Epithelial cell of esophagus (primary cell): Measurements from ENCODE around the gene ARHGEF7.

Experiments
- DNase-seq: peaks from one replicate; pipeline ENCODE4 v3.0.0; 2010; ENCODE audit warnings: low read depth
- H3K4me3 ChIP-seq: 2 replicates; pipeline ENCODE4 v1.5.1; 2011; ENCODE audit warnings: mild to moderate bottlenecking, low read length, control low read depth
- TF ChIP-seq, protein P1 (sequence below): IDR thresholded peaks from 2 replicates; pipeline ENCODE4 v1.5.1; 2011; ENCODE audit warnings: low read depth, mild to moderate bottlenecking, low read length, control low read depth, inconsistent platforms; ENCODE audit not compliant: insufficient read depth; ENCODE audit errors: missing control alignments

The ARHGEF7 gene

DNA sequence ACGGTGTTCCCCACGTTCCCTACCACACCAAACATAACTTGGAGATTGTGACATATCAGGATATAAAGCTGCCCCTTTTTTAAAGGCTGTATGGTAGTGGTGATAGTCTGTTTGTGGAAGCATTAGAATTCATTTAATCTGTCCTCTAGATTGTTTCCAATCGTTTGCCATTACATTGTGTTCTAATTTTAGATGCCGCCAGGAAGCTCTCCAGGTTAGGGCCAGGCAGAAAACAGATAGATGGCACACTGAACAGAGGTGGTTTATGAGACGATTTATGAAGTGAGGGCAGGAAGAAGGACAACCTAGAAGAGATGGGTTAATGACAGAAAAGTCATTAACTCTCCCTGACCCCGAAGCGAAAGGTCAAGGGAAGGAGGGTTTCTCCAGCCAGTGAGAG is 30.0 kb downstream of the ARHGEF7 start:
- TF ChIP-seq, protein P1, sequence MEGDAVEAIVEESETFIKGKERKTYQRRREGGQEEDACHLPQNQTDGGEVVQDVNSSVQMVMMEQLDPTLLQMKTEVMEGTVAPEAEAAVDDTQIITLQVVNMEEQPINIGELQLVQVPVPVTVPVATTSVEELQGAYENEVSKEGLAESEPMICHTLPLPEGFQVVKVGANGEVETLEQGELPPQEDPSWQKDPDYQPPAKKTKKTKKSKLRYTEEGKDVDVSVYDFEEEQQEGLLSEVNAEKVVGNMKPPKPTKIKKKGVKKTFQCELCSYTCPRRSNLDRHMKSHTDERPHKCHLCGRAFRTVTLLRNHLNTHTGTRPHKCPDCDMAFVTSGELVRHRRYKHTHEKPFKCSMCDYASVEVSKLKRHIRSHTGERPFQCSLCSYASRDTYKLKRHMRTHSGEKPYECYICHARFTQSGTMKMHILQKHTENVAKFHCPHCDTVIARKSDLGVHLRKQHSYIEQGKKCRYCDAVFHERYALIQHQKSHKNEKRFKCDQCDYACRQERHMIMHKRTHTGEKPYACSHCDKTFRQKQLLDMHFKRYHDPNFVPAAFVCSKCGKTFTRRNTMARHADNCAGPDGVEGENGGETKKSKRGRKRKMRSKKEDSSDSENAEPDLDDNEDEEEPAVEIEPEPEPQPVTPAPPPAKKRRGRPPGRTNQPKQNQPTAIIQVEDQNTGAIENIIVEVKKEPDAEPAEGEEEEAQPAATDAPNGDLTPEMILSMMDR = no peak
- H3K4me3 ChIP-seq = no peak overlapping the region
- no peak for DNase-seq

DNA sequence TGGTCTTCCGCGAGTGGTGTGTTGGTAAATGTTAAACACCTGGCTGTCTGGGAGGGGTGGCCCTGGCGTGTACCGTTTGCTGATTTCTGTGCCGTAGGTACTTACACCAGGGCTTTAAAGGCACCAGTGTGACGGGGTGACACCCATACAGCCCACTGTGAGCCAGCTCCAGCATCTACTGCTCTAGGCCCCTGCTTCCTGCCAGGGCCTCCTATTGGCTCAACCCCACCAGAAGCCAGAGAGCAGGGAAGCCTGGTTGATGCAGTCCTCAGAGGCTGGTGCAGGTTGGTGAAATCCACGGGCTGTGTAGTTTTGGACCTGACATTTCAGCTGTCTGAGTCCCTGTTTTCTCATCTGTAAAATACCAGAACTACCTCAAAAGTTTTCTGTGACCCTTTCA is 30.4 kb downstream of the ARHGEF7 start:
- no peak overlapping the region for H3K4me3 ChIP-seq
- TF ChIP-seq, protein P1 = no peak
- DNase-seq = no peak

DNA sequence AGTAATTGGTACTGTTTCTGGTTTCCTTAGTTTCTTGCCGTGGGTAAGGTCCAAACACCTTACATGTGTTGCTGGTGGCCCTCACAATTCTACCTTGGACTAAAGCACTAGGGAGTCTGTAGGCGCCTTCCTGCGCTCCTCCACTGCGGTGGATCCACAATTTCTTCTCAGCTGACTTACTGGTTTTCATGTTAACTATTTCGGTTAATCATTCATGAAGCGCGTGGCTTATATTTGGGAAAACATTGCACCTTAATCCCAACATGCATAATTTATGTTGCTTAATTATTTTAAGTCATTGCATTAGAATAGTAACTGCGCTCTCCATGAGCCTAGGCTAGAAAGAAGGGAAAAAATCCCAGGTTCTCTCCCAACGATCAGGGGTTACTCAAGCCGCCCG is 37.7 kb downstream of the ARHGEF7 start:
- TF ChIP-seq, protein P1 = no peak
- peak; percentile 30 for DNase-seq

DNA sequence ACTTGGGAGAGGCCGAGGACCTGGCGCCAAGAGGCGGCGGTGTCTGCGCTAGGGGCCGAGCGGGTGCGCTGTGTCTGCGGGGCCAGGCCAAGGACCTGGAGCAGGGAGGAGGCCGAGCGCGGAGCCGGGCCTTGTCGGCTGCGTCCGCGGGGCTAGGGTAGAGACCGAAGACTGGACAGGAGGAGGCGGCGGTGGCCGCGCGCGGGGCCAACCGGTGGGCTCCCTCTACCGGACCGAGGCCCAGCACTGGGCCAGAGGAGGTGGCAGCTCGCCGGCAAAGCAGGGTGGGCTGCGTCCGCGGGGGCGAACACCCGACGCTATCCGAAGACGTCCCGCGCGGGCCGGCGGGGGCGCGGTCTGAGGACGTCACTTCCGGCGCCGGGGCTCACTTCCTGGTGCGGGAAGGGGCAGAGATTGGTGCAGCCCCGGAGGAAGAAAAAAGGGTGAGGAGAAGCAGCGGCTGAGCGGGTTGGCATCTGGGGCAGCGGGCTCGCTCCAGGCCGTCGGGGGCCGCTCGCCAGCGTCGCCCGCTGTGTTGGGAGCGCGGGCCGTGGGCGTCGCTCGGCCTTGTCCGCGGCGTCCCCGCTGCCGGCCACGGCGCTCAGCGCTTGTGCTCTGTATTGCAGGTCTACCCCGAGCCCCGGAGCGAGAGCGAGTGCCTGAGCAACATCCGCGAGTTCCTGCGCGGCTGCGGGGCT is 38.3 kb downstream of the ARHGEF7 start:
- TF ChIP-seq, protein P1 = no peak
- DNase-seq = peak; percentile 93
- H3K4me3 ChIP-seq = peak overlapping the region; percentile 73

More for the DNA sequence above, 37.7 kb downstream of the ARHGEF7 start:
- peak overlapping the region; percentile 73 for H3K4me3 ChIP-seq

DNA sequence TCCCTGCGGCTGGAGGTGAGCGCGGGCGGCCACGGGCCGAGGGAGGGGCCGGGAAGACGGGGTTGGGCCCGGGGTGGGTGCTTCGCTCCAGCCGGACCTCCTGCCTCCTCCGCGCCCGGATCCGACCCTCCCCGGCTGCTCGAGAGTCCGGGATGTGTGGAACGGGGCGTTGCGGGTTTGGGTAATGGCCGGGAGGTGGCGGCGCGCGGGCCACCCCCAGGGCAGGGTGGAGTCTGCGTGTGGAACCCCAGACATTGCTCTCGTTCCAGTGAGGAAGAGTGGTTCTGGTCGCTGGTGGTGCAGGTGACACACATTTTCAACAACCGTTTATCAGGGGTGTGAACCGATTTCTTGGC is 38.8 kb downstream of the ARHGEF7 start:
- no peak for DNase-seq
- H3K4me3 ChIP-seq = peak overlapping the region; percentile 73
- TF ChIP-seq, protein P1 = no peak

DNA sequence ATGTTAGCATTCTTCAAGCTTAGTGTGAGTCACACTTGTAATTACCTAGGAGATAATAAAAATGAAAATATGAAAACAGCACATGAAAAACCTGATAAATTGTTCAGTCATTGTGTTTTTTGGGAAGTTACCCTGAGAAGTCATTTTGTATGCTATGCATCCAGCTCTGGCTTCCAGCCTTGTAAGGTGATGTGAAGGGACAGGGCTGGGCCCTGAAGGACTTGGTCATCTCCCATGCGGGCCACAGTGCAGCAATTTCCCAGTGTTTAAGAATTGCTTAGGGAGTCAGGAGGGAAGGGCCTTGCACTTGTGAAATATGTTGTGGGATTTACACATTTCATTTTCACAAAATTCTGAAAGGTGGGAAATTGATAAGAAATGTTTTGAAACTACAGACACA is 41.3 kb downstream of the ARHGEF7 start:
- no peak for DNase-seq
- H3K4me3 ChIP-seq = no peak overlapping the region
- TF ChIP-seq, protein P1 = no peak

DNA sequence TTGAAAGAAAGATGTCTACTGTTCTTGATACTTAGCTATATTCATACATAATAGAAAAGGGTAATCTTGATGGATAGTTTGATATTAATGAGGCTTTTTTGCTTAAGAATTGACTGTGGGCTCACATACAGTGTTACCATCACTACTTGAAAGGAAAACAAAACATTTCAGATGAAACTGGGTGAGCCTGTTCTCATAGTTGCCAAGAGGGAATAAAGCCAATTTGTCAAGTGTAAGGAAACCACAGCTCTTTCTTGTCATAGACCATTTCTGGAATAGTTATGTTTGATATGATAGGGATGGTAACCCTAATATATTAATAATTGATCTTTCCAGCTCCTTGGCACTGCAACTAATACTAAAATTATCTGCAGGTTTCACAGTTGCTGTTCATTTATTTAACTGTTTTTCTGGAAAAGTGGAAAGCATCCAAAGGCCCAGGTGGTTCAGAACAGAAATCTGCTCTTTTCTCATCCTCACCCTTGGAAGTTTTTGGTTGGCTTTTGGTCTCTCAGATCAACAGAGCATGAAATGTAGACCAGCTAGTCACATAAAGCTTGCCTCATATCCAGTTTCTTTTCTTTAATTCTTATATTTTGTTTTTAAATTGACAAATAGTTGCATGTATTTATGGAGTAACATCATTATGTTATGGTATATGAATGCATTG is 43.2 kb downstream of the ARHGEF7 start:
- no peak overlapping the region for H3K4me3 ChIP-seq
- peak; percentile 33 for DNase-seq
- TF ChIP-seq, protein P1 = no peak
